GM19463 (cell line): ENCODE measurements around the gene ADORA1.

Experiments
- ATAC-seq: cut with Tn5 transposase; IDR thresholded peaks from one replicate; pipeline ENCODE4 v1.9.1; 2021; ENCODE audit warnings: mild to moderate bottlenecking, moderate library complexity; ENCODE audit not compliant: unreplicated experiment

Gene ADORA1

DNA sequence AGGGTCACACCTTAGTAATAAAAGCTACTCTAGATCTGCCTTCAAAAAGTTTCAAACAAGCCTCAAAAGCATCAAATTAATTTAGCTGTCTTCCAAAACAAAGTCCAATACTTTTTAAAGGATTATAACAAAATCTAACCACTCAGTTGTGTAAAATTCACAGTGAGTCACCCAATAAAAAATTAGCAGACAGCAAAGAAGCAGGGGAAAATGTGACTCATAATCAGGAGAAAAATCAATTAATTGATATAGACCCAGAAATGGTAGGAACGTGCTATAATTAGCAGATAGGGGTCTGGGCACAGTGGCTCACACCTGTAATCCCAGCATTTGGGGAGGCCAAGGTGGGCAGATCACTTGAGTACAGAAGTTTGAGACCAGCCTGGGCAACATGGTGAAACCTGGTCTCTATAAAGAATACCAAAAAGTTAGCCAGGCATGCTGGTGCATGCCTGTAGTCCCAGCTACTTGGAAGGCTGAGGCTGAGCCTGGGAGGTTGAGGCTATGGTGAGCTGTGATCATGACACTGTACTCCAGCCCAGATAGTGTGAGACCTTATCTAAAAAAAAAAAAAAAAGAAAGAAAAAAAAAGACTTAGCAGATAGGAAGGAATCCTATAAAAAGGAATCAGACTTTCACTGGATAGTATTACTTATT is 33.6 kb upstream of the ADORA1 start:
- no peak for ATAC-seq

- no peak for ATAC-seq
Measured at GRCh38 chr1:203095061-203095690, 32.4 kb upstream of the ADORA1 start.

GRCh38 chr1:203096566-203096965 is 31.0 kb upstream of the ADORA1 start:
- ATAC-seq, result no peak

DNA sequence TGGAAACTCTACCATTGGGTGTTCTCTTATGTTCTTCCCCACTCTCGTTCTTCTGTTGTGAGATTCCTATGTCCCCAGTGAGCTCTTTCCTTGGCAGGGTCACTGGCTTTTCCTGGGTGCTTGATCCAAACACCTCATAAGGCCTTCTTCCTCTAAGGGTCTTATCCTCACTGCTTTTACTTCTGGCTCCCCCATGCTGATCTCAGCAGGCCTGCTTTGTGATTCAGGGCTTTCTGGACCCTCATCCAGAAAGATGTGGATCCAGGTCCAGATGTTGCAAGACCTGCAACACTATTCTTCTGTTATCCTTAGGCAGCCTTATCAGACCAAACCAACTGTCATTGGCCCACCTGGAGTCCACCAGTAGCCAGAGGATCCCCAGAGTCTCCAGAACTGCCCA is 30.5 kb upstream of the ADORA1 start:
- ATAC-seq, result no peak

DNA sequence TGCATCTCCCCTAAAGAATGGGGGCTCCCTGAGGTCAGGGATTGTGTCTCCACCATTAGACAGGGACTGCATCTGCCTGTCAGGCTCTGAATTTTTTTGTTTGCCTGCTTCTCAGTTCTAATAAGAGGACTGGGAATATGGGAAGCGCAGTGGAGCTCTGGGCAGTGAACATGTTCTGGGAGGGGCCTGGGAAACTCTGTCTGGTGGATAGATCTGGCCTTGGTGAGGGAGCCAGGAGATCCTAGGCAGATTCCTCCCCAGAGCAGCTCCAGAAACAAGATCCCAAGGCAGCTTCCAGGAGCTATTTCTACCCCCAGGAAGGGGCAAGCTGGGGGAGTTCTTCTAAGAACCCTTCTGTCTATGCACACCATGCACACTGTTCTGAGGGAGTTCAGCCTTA is 29.1 kb upstream of the ADORA1 start:
- ATAC-seq, result no peak

GRCh38 chr1:203098914-203099520 is 28.5 kb upstream of the ADORA1 start:
- ATAC-seq, result no peak

DNA sequence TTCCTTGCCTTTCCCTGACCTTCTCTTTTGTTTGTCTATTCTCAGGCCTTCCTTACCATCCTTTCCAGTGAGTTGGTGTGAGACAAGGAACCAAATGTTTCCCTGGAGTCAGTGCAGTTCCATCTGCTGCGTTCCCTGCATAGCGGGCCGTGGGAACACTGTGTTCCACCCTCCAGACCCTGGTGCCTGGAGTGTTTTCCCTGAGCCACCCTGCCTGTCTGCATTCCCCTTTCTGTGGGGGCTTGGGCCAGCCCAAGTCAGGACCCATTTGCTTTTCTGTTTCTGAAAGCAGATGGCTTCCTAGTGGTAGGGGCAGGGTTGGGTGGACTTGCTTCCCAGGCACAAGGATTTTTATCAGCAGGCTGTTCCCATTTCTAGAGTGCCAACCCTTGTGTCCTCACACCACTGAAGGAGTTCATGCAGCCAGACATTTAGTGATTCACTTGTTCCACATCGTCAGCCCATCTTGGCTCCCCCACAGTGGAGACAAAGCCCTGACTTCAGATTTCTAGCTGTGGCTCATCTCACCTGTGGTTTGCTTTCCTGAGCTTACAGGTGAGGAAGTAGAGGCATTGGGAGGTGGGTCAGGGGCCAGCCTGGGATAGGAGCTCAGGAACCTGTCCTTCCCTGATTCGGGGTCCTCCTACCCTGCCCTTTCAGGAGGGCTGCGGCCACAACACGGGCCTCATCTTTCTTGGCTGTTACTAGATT is 27.6 kb upstream of the ADORA1 start:
- ATAC-seq, result no peak

GRCh38 chr1:203100516-203100869 is 27.0 kb upstream of the ADORA1 start:
- no peak for ATAC-seq

DNA sequence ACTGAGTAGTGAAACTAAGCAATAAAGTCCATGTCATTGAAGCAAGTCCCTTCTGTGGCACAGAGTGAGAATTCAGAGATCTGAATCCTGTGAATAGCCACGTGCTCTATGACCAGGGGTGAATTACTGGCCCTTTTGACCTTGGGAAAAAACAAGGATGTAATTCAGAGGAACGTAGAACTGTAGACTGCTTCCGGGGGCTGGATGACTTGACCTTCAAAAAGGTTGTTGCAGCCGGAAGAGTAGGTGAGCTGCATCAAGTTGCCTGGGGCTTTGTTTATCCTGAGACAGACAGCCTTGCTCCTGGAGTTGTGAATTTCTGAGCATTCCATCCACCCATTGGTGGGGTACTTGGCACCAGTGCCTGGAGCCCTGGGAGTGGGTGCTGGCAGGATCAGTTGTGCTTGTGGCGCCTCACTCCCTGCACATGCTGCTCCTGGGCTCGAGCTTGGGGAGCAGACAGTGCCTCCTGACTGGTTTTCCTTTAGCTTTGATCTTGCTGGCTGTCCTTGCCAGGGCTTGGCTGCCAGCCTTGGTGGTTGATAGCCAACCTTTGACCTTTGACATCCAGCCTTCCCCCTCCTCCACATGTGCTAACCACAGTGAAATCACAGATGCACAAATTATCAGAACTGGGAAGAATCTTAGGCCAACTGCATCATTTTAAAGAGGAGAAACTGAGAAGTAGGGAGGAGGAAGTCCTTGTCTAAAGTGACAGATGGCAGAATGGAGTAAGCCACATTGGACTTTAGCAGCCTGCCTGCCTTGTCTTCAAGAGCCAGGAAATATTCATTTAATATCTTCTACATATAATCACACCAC is 25.5 kb upstream of the ADORA1 start:
- no peak for ATAC-seq

DNA sequence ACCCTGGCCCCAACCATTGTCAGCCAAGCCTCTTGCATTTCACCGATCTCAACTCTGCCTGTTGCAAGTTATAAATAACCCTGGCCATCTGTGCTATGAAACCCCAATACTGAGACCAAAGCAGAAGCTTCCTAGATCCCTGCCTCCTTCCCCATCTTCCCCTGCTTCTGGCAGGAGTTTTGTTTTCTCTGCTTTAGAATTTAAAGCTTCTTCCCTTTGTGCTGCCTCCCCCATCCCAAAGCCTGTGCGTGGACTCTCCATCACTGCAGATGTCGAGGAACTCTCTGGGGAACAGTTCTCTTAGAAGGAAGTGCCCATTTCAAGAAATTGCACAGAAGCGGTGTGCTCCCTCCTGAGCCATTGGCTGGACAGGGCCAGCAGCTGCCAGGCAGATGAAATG is 24.3 kb upstream of the ADORA1 start:
- ATAC-seq, result no peak

GRCh38 chr1:203103829-203104495 is 23.6 kb upstream of the ADORA1 start:
- ATAC-seq, result no peak

- no peak for ATAC-seq
Measured at GRCh38 chr1:203104789-203105390, 22.6 kb upstream of the ADORA1 start.

GRCh38 chr1:203112475-203112874 is 15.1 kb upstream of the ADORA1 start:
- ATAC-seq, result no peak

- ATAC-seq, result no peak
Measured at GRCh38 chr1:203113308-203113707, 14.2 kb upstream of the ADORA1 start.

DNA sequence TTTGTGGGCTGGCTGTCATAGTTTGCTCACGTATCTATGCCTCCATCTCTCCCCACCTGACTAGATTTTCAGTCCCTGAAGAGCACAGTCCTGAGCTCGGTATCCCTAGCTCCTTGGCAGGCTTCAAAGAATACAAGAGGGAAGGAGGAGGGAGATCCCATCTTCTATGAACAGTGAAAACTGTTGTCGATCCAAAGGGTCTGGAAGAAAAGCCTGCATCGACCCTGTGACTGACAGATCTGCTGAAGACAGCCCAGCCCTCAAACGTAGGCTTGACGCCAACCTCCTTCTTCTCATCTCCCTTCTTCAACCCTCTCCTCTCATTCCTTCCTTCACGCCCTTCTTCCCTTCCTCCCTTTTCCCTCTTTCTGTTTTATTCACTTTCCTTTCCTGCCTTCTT is 13.3 kb upstream of the ADORA1 start:
- ATAC-seq, result no peak

- no peak for ATAC-seq
Measured at GRCh38 chr1:203116091-203116820, 11.3 kb upstream of the ADORA1 start.

DNA sequence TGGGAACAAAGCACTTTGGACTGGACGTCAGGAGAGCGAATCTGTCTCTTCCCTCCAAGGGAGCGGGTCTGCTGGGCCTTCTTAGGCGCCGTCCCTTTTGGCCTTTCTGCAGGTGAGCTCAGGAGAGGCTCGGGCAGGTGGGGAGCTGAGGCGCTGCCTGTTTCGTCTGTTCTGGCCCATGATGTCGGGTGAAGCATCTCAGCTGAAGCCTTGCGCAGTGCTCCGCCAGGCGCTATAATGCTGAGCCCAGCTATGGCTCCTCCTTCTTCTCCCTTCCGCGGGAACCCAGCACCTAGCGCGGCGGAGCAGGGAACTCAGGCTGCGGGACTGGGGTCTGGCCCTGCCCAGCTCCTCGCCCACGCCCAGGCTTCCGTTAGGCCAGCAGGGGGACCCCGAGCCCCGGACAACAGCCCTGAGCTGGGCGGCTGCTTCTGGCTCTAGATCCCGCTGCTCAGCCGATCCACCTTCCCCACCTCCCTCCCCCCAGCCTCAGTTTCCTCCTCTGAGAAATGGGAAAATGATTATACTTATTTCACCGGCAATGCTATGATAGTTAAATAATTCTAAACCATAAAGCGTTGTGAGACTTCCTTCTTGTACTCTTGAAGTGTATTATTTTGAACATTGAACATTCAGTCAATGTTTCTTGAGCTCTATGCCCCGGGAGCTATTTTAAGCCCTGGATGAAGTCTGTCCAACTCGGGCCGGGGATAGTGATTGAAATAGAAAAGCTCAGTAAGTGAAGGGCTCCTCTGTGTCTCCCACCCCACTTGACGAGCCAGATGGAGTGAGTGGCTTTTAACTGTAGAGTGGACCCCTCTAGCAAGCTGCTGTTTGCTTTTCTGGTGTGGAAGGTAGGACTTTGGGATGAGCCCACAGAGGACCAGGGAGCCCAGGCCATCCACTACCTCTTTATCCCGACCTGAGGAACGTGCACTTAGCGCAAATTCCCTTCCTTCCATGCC is 9.6 kb upstream of the ADORA1 start:
- no peak for ATAC-seq
